ENCODE data around the gene HASPIN. TPM values are rescaled to one million over a fixed set of nuclear protein-coding genes. Genes with fewer than 3 reads are reported as not detected.

The HASPIN gene
- total and polyA plus RNA-seq, 9 of the 15 experiments (the other 6 are each of a cell fraction or from before 2014, with no cell fraction given) = 0.81 to 13.5 (median 9.9) TPM

DNA sequence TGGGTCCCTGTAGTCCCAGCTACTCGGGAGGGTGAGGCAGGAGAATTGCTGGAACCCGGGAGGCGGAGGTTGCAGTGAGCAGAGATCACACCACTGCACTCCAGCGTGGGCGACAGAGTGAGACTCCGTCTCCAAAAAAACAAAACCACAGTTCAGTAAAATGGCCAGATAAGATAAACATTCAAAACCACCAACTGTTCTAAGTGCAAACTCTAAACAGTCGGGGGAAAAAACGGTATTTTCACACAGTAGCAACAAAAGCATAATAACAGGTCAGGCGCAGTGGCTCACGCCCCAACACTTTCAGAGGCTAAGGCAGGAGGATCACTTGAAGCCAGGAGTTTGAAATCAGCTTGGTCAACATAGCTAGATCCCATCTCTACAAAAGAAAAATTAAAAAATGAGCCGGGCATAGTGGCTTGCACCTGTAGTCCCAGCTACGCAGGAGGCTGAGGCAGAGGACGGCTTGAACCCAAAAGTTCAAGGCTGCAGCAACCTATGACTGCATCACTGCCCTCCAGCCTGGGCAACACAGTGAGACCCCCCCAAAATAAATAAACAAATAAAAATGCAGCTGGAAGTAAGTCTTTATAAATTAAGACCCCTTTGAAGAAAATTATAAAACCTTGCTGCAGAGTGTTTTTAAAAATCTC, 10.8 kb upstream of the HASPIN start (continued):
- no peak for TF ChIP-seq ZNF175 (CRISPR knock-in tag; IDR thresholded peaks at IDR 0.05; ENCODE audit: low read depth)
- no peak for TF ChIP-seq TCF7L2 (IDR thresholded peaks at IDR 0.05; ENCODE audit: low read depth, low read length)
- no peak for TF ChIP-seq ILF3 (IDR thresholded peaks at IDR 0.05; ENCODE audit: borderline replicate concordance)
- TF ChIP-seq NFYB (IDR thresholded peaks at IDR 0.05; ENCODE audit: extremely low read depth, insufficient read length) = no peak
- TF ChIP-seq, protein P1, sequence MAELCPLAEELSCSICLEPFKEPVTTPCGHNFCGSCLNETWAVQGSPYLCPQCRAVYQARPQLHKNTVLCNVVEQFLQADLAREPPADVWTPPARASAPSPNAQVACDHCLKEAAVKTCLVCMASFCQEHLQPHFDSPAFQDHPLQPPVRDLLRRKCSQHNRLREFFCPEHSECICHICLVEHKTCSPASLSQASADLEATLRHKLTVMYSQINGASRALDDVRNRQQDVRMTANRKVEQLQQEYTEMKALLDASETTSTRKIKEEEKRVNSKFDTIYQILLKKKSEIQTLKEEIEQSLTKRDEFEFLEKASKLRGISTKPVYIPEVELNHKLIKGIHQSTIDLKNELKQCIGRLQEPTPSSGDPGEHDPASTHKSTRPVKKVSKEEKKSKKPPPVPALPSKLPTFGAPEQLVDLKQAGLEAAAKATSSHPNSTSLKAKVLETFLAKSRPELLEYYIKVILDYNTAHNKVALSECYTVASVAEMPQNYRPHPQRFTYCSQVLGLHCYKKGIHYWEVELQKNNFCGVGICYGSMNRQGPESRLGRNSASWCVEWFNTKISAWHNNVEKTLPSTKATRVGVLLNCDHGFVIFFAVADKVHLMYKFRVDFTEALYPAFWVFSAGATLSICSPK (IDR thresholded peaks at IDR 0.05; ENCODE audit: borderline replicate concordance) = no peak
- no peak for TF ChIP-seq ZNF274 (IDR thresholded peaks at IDR 0.05; ENCODE audit: borderline replicate concordance, low read depth, low read length)
- TF ChIP-seq TEAD1 (CRISPR knock-in tag; IDR thresholded peaks at IDR 0.05) = no peak
- no peak for TF ChIP-seq ZNF696 (CRISPR knock-in tag; conservative IDR thresholded peaks at IDR 0.05)
- TF ChIP-seq, protein P2, sequence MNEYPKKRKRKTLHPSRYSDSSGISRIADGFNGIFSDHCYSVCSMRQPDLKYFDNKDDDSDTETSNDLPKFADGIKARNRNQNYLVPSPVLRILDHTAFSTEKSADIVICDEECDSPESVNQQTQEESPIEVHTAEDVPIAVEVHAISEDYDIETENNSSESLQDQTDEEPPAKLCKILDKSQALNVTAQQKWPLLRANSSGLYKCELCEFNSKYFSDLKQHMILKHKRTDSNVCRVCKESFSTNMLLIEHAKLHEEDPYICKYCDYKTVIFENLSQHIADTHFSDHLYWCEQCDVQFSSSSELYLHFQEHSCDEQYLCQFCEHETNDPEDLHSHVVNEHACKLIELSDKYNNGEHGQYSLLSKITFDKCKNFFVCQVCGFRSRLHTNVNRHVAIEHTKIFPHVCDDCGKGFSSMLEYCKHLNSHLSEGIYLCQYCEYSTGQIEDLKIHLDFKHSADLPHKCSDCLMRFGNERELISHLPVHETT (CRISPR knock-in tag; conservative IDR thresholded peaks at IDR 0.05 in 1 of 2, IDR thresholded peaks at IDR 0.05 in 1 of 2) = no peak
- no peak for TF ChIP-seq ZNF507 (tag; conservative IDR thresholded peaks at IDR 0.05)
- TF ChIP-seq ZNF121 (CRISPR knock-in tag; conservative IDR thresholded peaks at IDR 0.05) = peak; percentile 80
- TF ChIP-seq, protein P3, sequence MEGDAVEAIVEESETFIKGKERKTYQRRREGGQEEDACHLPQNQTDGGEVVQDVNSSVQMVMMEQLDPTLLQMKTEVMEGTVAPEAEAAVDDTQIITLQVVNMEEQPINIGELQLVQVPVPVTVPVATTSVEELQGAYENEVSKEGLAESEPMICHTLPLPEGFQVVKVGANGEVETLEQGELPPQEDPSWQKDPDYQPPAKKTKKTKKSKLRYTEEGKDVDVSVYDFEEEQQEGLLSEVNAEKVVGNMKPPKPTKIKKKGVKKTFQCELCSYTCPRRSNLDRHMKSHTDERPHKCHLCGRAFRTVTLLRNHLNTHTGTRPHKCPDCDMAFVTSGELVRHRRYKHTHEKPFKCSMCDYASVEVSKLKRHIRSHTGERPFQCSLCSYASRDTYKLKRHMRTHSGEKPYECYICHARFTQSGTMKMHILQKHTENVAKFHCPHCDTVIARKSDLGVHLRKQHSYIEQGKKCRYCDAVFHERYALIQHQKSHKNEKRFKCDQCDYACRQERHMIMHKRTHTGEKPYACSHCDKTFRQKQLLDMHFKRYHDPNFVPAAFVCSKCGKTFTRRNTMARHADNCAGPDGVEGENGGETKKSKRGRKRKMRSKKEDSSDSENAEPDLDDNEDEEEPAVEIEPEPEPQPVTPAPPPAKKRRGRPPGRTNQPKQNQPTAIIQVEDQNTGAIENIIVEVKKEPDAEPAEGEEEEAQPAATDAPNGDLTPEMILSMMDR (IDR thresholded peaks at IDR 0.05 in 2 of 3, conservative IDR thresholded peaks at IDR 0.05 in 1 of 3; ENCODE audit: insufficient read depth in 2 of 3, low read depth in 1 of 3, low read length in 3 of 3) = no peak
- TF ChIP-seq ZNF695 (CRISPR knock-in tag; IDR thresholded peaks at IDR 0.05) = no peak
- no peak for TF ChIP-seq POLR3A (IDR thresholded peaks at IDR 0.05; ENCODE audit: borderline replicate concordance, extremely low read depth, insufficient read depth, insufficient read length)
- no peak for TF ChIP-seq POU5F1 (IDR thresholded peaks at IDR 0.05; ENCODE audit: borderline replicate concordance, low read depth, low read length, partially characterized antibody)
- TF ChIP-seq, protein P4, sequence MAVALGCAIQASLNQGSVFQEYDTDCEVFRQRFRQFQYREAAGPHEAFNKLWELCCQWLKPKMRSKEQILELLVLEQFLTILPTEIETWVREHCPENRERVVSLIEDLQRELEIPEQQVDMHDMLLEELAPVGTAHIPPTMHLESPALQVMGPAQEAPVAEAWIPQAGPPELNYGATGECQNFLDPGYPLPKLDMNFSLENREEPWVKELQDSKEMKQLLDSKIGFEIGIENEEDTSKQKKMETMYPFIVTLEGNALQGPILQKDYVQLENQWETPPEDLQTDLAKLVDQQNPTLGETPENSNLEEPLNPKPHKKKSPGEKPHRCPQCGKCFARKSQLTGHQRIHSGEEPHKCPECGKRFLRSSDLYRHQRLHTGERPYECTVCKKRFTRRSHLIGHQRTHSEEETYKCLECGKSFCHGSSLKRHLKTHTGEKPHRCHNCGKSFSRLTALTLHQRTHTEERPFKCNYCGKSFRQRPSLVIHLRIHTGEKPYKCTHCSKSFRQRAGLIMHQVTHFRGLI (CRISPR knock-in tag; IDR thresholded peaks at IDR 0.05) = no peak
- no peak for TF ChIP-seq YBX1 (IDR thresholded peaks at IDR 0.05)
- no peak for TF ChIP-seq CREM (IDR thresholded peaks at IDR 0.05; ENCODE audit: low read depth)
- no peak for TF ChIP-seq MED1 (CRISPR knock-in tag; IDR thresholded peaks at IDR 0.05; ENCODE audit: borderline replicate concordance)
- TF ChIP-seq ZFP1 (CRISPR knock-in tag; IDR thresholded peaks at IDR 0.05) = no peak
- no peak for TF ChIP-seq SNRNP70 (optimal IDR thresholded peaks at IDR 0.05; ENCODE audit: low read depth, low read length)
- no peak for TF ChIP-seq CEBPB (tag; IDR thresholded peaks at IDR 0.05)
